H1 (cell line): ENCODE data around the gene CCL3. TPM values are rescaled to one million over a fixed set of nuclear protein-coding genes. Genes with fewer than 3 reads are reported as not detected.

Source experiments
- CTCF ChIA-PET: fragments of 300-600 bp; sonication (Branson Sonifier 250); formaldehyde crosslinking; loops from one replicate; lab custom pipeline; 2021; ENCODE audit not compliant: partially characterized antibody; lab: Charles Lee
- POLR2A ChIA-PET: fragments of 300-600 bp; sonication (Branson Sonifier 250); formaldehyde crosslinking; loops from one replicate; lab custom pipeline; 2021; ENCODE audit warnings: inconsistent platforms; ENCODE audit not compliant: partially characterized antibody; lab: Charles Lee
- DNase-seq, 2 experiments: peaks; one replicate each; pipeline versions ENCODE4 v3.0.0 to v3.0.0-alpha.2; 2010 to 2022; ENCODE audit warnings: low spot score in 2 of 2, low read depth in 1 of 2, mixed read lengths in 1 of 2
- FAIRE-seq: peaks from 2 replicates; lab custom pipeline; 2011; peaks lifted over from hg19 to GRCh38; lab: Jason Lieb, UNC
- H2AFZ ChIP-seq: 2 replicates; pipeline ENCODE4 v1.8.1; 2012; ENCODE audit warnings: low read length, inconsistent platforms
- H2AK5ac ChIP-seq: 2 replicates; pipeline ENCODE4 v1.6.1; 2013; ENCODE audit warnings: low read depth, low read length
- H2BK120ac ChIP-seq: replicated peaks from 2 replicates; pipeline ENCODE3; 2013; ENCODE audit warnings: low read depth, low read length, inconsistent platforms
- H2BK12ac ChIP-seq: 2 replicates; pipeline ENCODE4 v1.6.1; 2013; ENCODE audit warnings: low read depth, low read length
- H2BK15ac ChIP-seq: 2 replicates; pipeline ENCODE4 v1.6.1; 2013; ENCODE audit warnings: low read length
- H2BK20ac ChIP-seq: 2 replicates; pipeline ENCODE4 v1.6.1; 2013; ENCODE audit warnings: low read length
- H2BK5ac ChIP-seq: 2 replicates; pipeline ENCODE4 v1.6.1; 2013; ENCODE audit warnings: low read depth, low read length
- H3K14ac ChIP-seq: 2 replicates; pipeline ENCODE4 v1.6.1; 2013; ENCODE audit warnings: inconsistent platforms; ENCODE audit not compliant: insufficient read length
- H3K18ac ChIP-seq: 2 replicates; pipeline ENCODE4 v1.6.1; 2013; ENCODE audit warnings: low read length; ENCODE audit errors: extremely low read depth
- H3K23ac ChIP-seq: 2 replicates; pipeline ENCODE4 v1.6.1; 2013; ENCODE audit warnings: inconsistent platforms; ENCODE audit not compliant: insufficient read length
- H3K23me2 ChIP-seq: 2 replicates; pipeline ENCODE4 v1.6.1; 2013; ENCODE audit warnings: low read depth, low read length
- H3K27ac ChIP-seq: 2 replicates; pipeline ENCODE4 v1.6.1; 2011; ENCODE audit warnings: low read depth, low read length, inconsistent platforms
- H3K27me3 ChIP-seq, 4 experiments: replicated peaks in 1 of 4; 1 replicate in 1 of 4; 2 replicates in 3 of 4; pipeline versions ENCODE4 v1.6.1 to v1.8.1; 2011 to 2013; ENCODE audit warnings: low read length in 3 of 4, mild to moderate bottlenecking in 3 of 4, inconsistent platforms in 2 of 4, mixed read lengths in 2 of 4, moderate library complexity in 1 of 4; ENCODE audit not compliant: control insufficient read depth in 3 of 4, insufficient read depth in 3 of 4; ENCODE audit errors: extremely low read depth in 1 of 4
- H3K36me3 ChIP-seq, 4 experiments: 2 replicates each; pipeline versions ENCODE4 v1.6.1 to v1.8.1; 2011 to 2013; ENCODE audit warnings: mild to moderate bottlenecking in 4 of 4, low read length in 3 of 4, moderate library complexity in 2 of 4, control low read depth in 1 of 4, inconsistent platforms in 1 of 4; ENCODE audit not compliant: insufficient read depth in 4 of 4, control insufficient read depth in 2 of 4
- H3K4ac ChIP-seq: replicated peaks from 2 replicates; pipeline ENCODE3; 2013; ENCODE audit warnings: low read length, low read depth, mixed read lengths, inconsistent platforms; ENCODE audit not compliant: insufficient read length
- H3K4me1 ChIP-seq, 4 experiments: replicated peaks in 1 of 4; 1 replicate in 1 of 4; 2 replicates in 3 of 4; pipeline versions ENCODE4 v1.6.1 to v1.8.1; 2011 to 2013; ENCODE audit warnings: low read length in 3 of 4, inconsistent platforms in 2 of 4, mixed read lengths in 1 of 4; ENCODE audit not compliant: insufficient read depth in 4 of 4, control insufficient read depth in 3 of 4
- H3K4me2 ChIP-seq, 2 experiments: 2 replicates each; pipeline versions ENCODE4 v1.6.1 to v1.8.1; 2011 to 2013; ENCODE audit warnings: low read depth in 2 of 2, low read length in 2 of 2, control low read depth in 1 of 2, inconsistent platforms in 1 of 2, mild to moderate bottlenecking in 1 of 2; ENCODE audit not compliant: insufficient read depth in 1 of 2
- H3K4me3 ChIP-seq, 4 experiments: fragments of 200-600, 300-600 bp in 1 of 4; sonication (generic), shearing (Covaris generic), sonication (Bioruptor Twin) in 1 of 4; 2 replicates each; pipeline versions ENCODE4 v1.5.1 to v1.8.1; 2011 to 2016; ENCODE audit warnings: low read length in 4 of 4, low read depth in 3 of 4, control low read depth in 2 of 4, inconsistent platforms in 2 of 4, mild to moderate bottlenecking in 2 of 4, mixed read lengths in 1 of 4, moderate library complexity in 1 of 4; ENCODE audit not compliant: insufficient read depth in 2 of 4; ENCODE audit errors: extremely low read depth in 1 of 4
- H3K56ac ChIP-seq: replicated peaks from 2 replicates; pipeline ENCODE3; 2013; ENCODE audit warnings: low read depth, mild to moderate bottlenecking, mixed read lengths, low read length, inconsistent platforms; ENCODE audit not compliant: insufficient read length
- H3K79me1 ChIP-seq: 2 replicates; pipeline ENCODE4 v1.6.1; 2013; ENCODE audit warnings: low read depth, low read length, control low read depth
- H3K79me2 ChIP-seq, 2 experiments: 2 replicates each; pipeline versions ENCODE4 v1.6.1 to v1.8.1; 2012 to 2013; ENCODE audit warnings: low read length in 2 of 2, mild to moderate bottlenecking in 2 of 2, inconsistent platforms in 1 of 2; ENCODE audit not compliant: insufficient read depth in 2 of 2, control insufficient read depth in 1 of 2
- H3K9ac ChIP-seq, 4 experiments: replicated peaks in 1 of 4; 1 replicate in 1 of 4; 2 replicates in 3 of 4; pipeline versions ENCODE4 v1.6.1 to v1.8.1; 2011 to 2013; ENCODE audit warnings: low read depth in 3 of 4, low read length in 3 of 4, control low read depth in 2 of 4, mild to moderate bottlenecking in 2 of 4, moderate library complexity in 2 of 4, inconsistent platforms in 1 of 4; ENCODE audit errors: extremely low read depth in 1 of 4
- H3K9me3 ChIP-seq, 2 experiments: 2 replicates each; pipeline versions ENCODE4 v1.6.1 to v1.8.1; 2012 to 2013; ENCODE audit warnings: mild to moderate bottlenecking in 2 of 2, moderate library complexity in 2 of 2, control low read depth in 1 of 2, inconsistent platforms in 1 of 2, low read depth in 1 of 2, low read length in 1 of 2, mixed read lengths in 1 of 2; ENCODE audit not compliant: insufficient read depth in 2 of 2
- H4K20me1 ChIP-seq, 2 experiments: replicated peaks in 1 of 2; 2 replicates each; pipeline versions ENCODE3 to v1.8.1; 2011 to 2013; ENCODE audit warnings: inconsistent platforms in 2 of 2, low read length in 2 of 2, mild to moderate bottlenecking in 1 of 2; ENCODE audit not compliant: insufficient read depth in 2 of 2, control insufficient read depth in 1 of 2
- H4K5ac ChIP-seq: 2 replicates; pipeline ENCODE4 v1.6.1; 2013; ENCODE audit warnings: low read length, low read depth, mixed read lengths, inconsistent platforms; ENCODE audit not compliant: insufficient read length
- H4K8ac ChIP-seq: 2 replicates; pipeline ENCODE4 v1.8.0; 2013; ENCODE audit warnings: mild to moderate bottlenecking, moderate library complexity, low read length, inconsistent platforms; ENCODE audit not compliant: insufficient read depth; ENCODE audit errors: extremely low read depth
- H4K91ac ChIP-seq: replicated peaks from 2 replicates; pipeline ENCODE3; 2013; ENCODE audit warnings: low read length, mixed read lengths, inconsistent platforms; ENCODE audit not compliant: insufficient read length
- CHD2 ChIP-seq: IDR thresholded peaks from 2 replicates; pipeline ENCODE4 v1.6.1; 2012; ENCODE audit warnings: low read length, improper control_type of control experiment
- CTCF ChIP-seq, 3 experiments: IDR thresholded peaks; 1 replicate in 2 of 3; 2 replicates in 1 of 3; pipeline versions ENCODE4 v1.5.1 to v1.6.1; 2011; ENCODE audit warnings: low read length in 3 of 3, mild to moderate bottlenecking in 3 of 3, inconsistent platforms in 2 of 3, low read depth in 1 of 3, moderate library complexity in 1 of 3; ENCODE audit not compliant: insufficient read depth in 1 of 3; ENCODE audit errors: control extremely low read depth in 1 of 3
- GTF2F1 ChIP-seq: IDR thresholded peaks from 2 replicates; pipeline ENCODE4 v1.6.1; 2012; ENCODE audit warnings: low read depth, low read length, improper control_type of control experiment, borderline replicate concordance
- RAD21 ChIP-seq, 2 experiments: IDR thresholded peaks in 1 of 2; conservative IDR thresholded peaks in 1 of 2; 2 replicates each; pipeline ENCODE4 v1.6.1; 2011; ENCODE audit warnings: low read depth in 2 of 2, low read length in 2 of 2, improper control_type of control experiment in 1 of 2, inconsistent platforms in 1 of 2, mild to moderate bottlenecking in 1 of 2, moderate library complexity in 1 of 2
- SIRT6 ChIP-seq: IDR thresholded peaks from one replicate; pipeline ENCODE4 v1.7.1; 2012; ENCODE audit warnings: low read length, inconsistent platforms
- SP4 ChIP-seq: IDR thresholded peaks from 2 replicates; pipeline ENCODE4 v1.6.1; 2012; ENCODE audit warnings: low read length, inconsistent platforms
- TBP ChIP-seq: IDR thresholded peaks from 2 replicates; pipeline ENCODE4 v1.6.1; 2011; ENCODE audit warnings: low read depth, low read length, improper control_type of control experiment
- WGBS, 2 experiments: shearing (Covaris generic) in 1 of 2; methylation state at CpG; one replicate each; pipeline versions ENCODE4 v1.1.6 to v1.1.7; 2013 to 2015; ENCODE audit warnings: low lambda C conversion rate in 2 of 2, mixed read lengths in 2 of 2, inconsistent platforms in 1 of 2, low coverage in 1 of 2, missing lambda C conversion rate in 1 of 2; ENCODE audit not compliant: insufficient replicate concordance in 2 of 2, insufficient coverage in 1 of 2, insufficient read length in 1 of 2; ENCODE audit errors: extremely low coverage in 1 of 2, missing lambda C conversion rate in 1 of 2; 5-methylcytosine and 5-hydroxymethylcytosine counted together
- polyA plus RNA-seq, 7 experiments: library from polyadenylated mRNA; depleted of rRNA in 3 of 7; stranded (reverse) in 5 of 7; unstranded in 2 of 7; fragments of >200 nt in 5 of 7; fragments of 200-250 nt in 2 of 7; gene quantifications; 1 replicate in 5 of 7; 2 replicates in 1 of 7; 4 replicates in 1 of 7; pipeline versions ENCODE4 v1.2.1 to v1.2.3, GENCODE V29; 2011 to 2013; ENCODE audit warnings: missing spikeins in 2 of 7, mixed read lengths in 2 of 7
- total RNA-seq: library from RNA; stranded (reverse); fragmentation: NEBNext Ultra II Directional; extraction: Animal tissue kit (Norgen Biotek cat#: 25700); gene quantifications from 2 replicates; pipeline ENCODE4 v1.2.1, GENCODE V29; 2021
- TF ChIP-seq, protein P1 (sequence below): IDR thresholded peaks from 2 replicates; pipeline ENCODE4 v1.6.1; 2011; ENCODE audit warnings: low read depth, mild to moderate bottlenecking, low read length; ENCODE audit not compliant: insufficient read depth

The CCL3 gene
- total and polyA plus RNA-seq, 2 of the 8 experiments (the other 6 are each of a cell fraction or from before 2014, with no cell fraction given), result not detected

DNA sequence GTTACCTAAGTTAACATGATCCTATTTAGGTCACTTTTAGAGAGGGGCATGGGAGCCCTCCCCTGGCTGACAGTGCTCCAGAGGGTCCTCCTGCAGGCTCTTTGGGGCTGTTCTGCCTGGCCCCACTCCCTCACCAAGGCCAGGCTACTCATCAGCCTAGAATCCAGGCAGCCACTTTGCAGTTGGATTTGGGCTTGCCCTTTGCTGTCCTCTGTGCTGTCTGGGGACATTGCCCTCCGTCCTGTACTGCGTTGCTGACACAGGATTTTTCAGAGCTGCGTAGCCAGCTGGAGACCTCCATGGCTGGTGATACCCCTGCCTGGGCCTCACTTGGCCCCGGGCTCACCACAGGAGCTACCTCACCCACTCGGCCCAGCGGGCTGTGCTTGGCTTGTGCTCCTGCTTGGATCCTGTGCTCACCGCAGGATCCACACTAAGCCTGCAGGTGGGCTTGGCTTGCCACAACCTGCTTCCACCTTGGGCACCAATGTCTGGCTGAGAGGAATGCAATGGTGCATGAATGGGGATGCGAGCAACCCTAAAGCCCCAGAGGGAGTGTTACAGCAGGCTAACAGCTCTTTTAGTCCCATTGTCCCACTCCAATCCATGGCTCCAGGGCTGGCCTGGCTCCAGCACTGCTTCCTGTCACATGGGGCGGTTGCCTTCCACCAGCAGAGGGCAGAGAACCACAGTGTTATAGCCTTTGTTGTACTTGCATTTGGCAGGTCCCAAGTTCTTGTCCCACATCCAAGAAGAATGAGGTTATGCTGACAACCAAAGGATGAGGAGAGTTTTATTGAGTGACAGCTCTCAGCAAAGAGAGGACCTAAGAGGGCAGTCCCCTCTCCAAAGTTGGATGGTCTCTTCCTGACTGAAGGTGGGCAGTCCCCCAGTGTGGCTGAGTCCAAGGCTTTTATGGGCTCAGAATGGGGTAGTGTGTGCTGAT lies 35.2 kb upstream of the CCL3 start:
- no peak overlapping the region for H3K56ac ChIP-seq
- H3K4me3 ChIP-seq, result no peak overlapping the region
- WGBS, 2 experiments, result 91% methylated on average over 9 of the region's 9 CpGs; no CpG with 5 or more reads in 1 of the 2 experiments
- H3K14ac ChIP-seq, result no peak overlapping the region
- POLR2A ChIA-PET, result no interaction called here
- H4K91ac ChIP-seq, result no peak overlapping the region
- no peaks in the 10 kb centered on the region for H3K36me3 ChIP-seq
- H3K4me2 ChIP-seq, result no peak overlapping the region
- H2BK12ac ChIP-seq, result no peak overlapping the region
- H3K79me1 ChIP-seq, result no peaks in the 10 kb centered on the region
- H2BK5ac ChIP-seq, result no peak overlapping the region
- no peak overlapping the region for H3K9ac ChIP-seq
- no peak overlapping the region for H2BK120ac ChIP-seq
- H3K27me3 ChIP-seq, result no peaks in the 10 kb centered on the region
- no peak overlapping the region for H4K8ac ChIP-seq
- H2AFZ ChIP-seq, result peak overlapping the region; percentile 92
- no peak overlapping the region for H3K4ac ChIP-seq
- no peaks in the 10 kb centered on the region for H3K9me3 ChIP-seq
- H3K4me1 ChIP-seq, result peaks cover 0 to 9% (median 5%) of the 10 kb centered on the region in 4 experiments; a peak in 6 of 7 replicates
- no peak overlapping the region for H2BK20ac ChIP-seq
- no peak overlapping the region for H4K5ac ChIP-seq
- H3K79me2 ChIP-seq, result no peaks in the 10 kb centered on the region
- H3K18ac ChIP-seq, result no peak overlapping the region
- H3K23ac ChIP-seq, result no peak overlapping the region
- no peak overlapping the region for H2BK15ac ChIP-seq
- FAIRE-seq (no peak), DNase-seq (peak in 1 of 2 experiments; percentile 46)
- no peaks in the 10 kb centered on the region for H3K23me2 ChIP-seq
- CTCF ChIA-PET, result no interaction called here
- H3K27ac ChIP-seq, result no peak overlapping the region
- H4K20me1 ChIP-seq, result no peaks in the 10 kb centered on the region
- H2AK5ac ChIP-seq, result no peak overlapping the region
- TF ChIP-seq, protein P1, sequence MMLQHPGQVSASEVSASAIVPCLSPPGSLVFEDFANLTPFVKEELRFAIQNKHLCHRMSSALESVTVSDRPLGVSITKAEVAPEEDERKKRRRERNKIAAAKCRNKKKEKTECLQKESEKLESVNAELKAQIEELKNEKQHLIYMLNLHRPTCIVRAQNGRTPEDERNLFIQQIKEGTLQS, result 0 out of 2 replicates have a peak, but pooled peaks have one; percentile 29
- no peak for TF ChIP-seq SIRT6
- peak; percentile 36 to 55; a peak in 3 of 4 replicates for TF ChIP-seq RAD21 (IDR thresholded peaks at IDR 0.05 in 1 of 2, conservative IDR thresholded peaks at IDR 0.05 in 1 of 2; ENCODE audit: low read depth in 2 of 2, low read length in 2 of 2)
- no peak for TF ChIP-seq CHD2
- TF ChIP-seq CTCF (IDR thresholded peaks at IDR 0.05; ENCODE audit: control extremely low read depth in 1 of 3, insufficient read depth in 1 of 3, low read depth in 1 of 3, low read length in 3 of 3), result peak; percentile 50 to 77 (median 56)
- TF ChIP-seq TBP, result no peak
- TF ChIP-seq SP4, result no peak
- TF ChIP-seq GTF2F1, result no peak
